Stimulated activated CD4-positive, alpha-beta T cell treated with anti-CD3 and anti-CD28 coated beads, Interleukin-12 subunit alpha, Interleukin-12 subunit beta, amount 100 ng/mL, for 24 hours (primary cell): Measurements from ENCODE around the gene SLC4A1AP.
A peak's percentile ranks its signal among the peaks of the same experiment; 100 is the strongest.
"Not testable (repeated sequence)": the region's sequence is repeated elsewhere in the genome, so short reads cannot be mapped to it uniquely, and the experiment has no call there.

Experiments used
- DNase-seq, 2 experiments: peaks; one replicate each; pipeline ENCODE4 v3.0.0-alpha.2; 2020; ENCODE audit warnings: low read depth in 2 of 2

SLC4A1AP gene

DNA sequence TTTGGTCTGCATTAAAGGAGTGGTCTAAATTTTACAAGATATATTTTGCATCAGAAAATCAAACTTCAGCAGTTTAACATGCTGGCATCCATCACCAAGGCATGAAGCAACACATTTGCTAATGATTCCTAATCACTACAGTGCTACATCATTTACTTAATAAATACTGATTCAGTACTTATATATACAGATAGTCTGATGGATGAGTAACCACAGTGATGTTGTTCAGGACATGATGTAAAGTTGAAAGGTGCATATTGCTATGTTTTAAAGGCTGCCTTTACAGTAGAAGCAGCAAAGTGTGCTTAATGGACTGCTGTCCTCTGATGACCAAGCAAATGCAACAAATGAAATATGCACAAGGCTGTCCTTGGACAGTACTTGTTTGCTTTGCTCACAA is 11.3 kb upstream of the SLC4A1AP start:
- no peak for DNase-seq

DNA sequence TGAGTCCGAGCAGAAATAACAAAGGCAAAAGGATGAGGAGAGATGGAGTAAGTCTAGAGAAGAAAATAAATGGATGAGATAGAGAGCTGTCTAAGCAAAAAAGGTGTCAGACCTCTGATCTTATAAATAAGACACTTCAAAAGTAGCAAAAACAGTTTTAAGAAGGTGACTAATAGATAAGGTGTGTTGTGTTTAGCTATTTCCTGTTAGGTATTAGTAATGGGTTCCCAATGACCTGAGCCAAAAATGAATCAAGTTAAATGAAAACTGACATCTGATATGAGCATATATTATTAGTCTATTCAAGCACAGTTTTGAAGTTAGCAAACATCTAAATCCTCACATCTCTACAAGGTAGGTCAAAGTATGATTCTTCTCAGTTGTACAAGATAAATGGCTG is 10.9 kb upstream of the SLC4A1AP start:
- no peak for DNase-seq

DNA sequence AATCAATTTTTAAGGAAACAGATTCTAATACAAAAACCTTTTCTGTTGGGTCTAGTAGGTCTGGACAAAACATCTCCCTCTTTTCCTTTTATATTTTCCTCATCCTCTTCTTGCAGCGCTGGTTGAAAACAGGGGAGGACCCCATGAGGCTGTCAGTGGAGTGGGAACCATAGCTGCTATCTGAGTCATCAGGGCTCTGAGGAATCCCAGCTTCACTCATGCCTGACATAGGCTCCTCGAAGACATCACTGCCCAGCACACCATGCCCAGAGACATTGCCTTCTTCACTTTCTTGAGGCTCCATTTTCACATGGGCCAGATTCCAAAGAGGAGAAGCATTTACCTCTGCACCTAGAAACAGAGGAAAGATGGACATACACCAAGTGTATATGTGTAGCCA is 10.3 kb upstream of the SLC4A1AP start:
- DNase-seq, result no peak

DNA sequence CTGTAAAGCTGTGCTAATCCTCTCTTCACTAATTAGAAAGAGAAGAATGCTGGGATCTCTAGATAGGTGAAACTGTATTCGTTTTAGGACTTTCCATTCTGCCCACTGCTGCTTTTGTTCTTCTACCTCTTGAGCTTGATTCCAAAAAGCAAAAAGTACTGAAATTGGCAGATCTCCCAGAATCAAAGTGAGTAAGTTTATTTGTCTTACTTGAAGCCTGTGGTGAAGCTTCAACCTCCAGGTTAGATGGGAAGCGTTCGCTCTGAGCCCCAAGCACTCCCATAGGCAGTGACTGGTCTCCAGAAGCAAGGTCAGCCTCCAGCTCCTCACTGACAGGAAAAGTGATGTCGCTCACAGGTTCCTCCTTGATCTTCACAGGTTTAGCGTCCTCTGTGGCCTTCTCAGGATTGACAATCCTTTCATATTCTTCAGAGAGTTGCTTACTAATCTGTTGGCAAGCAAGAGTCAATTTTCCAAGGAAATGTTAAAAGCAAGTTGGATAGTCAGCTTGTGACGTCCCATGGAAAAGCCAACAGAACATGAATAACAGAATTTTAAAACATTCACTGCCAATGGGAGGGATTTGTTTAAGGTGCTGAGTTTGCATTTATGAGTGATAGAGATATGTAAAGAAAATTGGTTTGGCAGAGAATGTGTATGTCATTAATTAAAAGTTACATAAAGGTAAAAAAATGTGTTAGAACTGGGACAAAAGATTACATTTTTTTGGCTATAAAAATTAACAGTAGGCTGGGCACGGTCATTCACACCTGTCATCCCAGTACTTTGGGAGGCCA is 8.3 kb upstream of the SLC4A1AP start:
- DNase-seq, result no peak

DNA sequence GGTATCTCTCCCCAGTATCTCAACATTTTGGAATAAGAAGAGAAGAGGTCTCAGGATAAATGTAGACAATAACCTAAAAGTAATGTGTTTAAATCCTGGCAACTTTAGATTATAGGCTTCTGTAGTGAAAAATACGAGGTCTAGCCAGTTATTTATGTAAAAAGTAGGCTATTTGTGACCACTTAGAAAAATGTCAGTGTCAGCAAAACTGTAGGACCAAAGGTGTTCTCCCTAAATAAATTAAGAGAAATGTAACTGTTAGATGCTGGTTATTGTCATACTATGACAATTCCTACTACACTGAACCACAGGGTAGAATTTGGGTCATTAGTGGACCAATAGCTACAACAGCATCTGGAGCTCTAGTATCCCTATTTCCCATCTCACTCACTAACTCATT is 2.3 kb upstream of the SLC4A1AP start:
- no peak for DNase-seq

DNA sequence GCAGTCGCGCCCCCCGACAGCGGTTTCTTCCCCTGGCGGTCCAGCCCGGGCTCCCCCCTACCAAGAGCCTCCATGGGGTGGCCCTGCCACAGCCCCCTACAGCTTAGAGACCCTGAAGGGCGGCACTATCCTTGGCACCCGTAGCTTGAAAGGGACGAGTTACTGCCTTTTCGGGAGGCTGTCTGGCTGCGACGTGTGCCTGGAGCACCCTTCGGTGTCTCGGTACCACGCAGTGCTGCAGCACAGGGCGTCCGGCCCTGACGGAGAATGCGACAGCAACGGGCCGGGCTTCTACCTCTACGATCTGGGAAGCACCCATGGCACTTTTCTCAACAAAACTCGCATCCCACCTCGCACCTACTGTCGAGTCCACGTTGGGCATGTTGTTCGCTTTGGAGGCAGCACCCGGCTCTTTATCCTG is 475 bp downstream of the SLC4A1AP start:
- DNase-seq, result no peak

DNA sequence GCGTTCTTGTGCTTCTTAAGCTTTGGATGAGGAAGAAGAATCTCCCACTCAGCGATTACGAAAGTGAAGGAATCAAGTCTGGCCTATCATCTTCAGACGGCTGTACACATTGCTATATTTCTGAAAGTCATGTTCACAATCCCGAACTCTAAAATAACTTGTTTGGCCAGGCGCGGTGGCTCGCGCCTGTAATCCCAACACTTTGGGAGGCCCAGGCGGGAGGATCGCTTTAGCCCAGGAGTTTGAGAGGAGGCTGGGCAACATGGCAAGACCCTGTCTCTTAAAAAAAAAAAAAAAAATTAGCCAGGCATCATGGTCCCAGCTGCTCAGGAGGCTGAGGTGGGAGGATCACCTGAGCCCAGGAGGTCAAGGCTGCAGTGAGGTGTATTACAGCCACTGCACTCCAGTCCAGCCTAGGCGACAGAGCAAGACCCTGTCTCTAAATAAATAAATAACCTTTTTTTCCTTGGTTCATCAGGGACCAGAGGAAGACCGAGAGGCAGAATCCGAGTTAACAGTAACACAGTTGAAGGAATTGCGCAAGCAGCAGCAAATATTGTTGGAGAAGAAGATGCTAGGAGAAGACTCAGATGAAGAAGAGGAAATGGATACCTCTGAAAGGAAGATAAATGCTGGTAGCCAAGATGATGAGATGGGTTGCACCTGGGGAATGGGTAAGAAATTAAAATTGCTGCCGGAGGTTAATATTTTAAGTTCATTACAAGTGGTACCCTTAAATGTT is 1.1 kb downstream of the SLC4A1AP start:
- DNase-seq, result no peak

DNA sequence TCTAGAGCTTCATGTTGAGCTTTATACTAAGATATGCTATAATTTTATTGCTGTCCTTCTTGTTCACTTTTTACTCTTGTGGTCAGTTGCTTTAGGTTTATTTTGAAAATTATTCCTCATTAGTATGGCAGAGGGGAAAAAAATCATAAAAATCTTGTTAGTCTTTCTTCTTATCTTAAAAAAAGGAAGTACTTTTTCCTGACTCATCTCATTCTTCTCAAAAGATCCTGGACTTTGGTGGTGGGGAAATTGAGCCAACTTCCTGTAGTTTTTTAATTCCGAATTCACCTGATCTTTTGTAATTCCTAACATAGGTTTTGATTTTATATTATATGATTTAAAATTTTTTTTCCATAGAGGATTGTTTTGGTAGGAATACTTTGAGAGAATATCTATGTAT is 3.8 kb downstream of the SLC4A1AP start:
- no peak for DNase-seq

DNA sequence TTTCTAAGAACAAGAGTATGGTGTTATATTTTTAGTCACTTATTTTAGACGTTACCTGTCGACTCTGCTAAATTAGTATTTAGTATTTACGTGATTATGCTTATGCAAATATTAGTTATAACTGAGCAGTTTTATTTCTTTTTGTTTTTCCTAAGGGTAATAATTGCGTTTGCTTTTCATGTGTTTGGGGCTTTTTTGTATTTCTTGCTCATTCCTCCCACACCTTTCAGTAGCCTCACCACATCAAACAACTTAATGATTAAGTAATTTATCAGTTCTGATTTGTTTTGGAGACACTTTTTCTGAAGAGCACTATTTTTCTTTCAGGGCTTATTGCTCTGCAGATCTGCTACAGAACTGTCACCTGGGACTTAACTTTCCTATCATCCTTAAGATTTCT is 7.5 kb downstream of the SLC4A1AP start:
- DNase-seq, result no peak

DNA sequence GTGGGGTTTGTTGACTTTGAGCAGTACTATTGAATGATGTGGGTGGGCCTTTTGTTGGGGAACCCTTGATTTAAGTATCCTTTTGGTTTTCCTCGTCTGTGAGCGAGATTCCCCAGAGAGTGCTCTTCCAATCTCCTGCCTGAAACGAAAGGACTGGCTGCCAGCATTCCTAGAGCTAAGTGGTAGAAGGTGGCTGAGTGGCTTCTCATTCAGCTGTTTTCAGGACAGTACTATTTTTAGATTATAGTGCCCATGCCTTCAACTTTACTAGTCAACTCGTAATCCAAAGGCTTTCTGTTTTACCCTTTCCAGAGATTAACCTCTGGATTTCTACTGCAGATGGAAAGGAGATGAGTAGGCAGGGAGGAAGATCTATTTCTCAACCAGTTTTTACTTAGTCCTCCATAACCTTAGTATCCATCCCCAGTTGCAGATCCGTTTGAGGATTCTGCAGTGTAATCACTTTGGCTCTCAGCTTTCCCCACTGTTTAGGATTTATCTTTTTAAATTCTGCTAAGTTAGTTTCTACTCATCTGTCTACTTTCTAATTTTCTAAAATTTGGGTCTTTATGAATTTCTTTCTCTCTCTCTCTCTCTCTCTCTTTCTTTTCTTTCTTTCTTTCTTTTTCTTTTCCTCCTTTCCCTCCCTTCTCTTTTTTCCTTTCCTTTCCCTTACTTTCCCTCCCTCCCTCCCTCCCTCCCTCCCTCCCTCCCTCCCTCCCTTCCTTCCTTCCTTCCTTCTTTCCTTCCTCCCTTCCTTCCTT is 9.2 kb downstream of the SLC4A1AP start:
- no peak for DNase-seq

DNA sequence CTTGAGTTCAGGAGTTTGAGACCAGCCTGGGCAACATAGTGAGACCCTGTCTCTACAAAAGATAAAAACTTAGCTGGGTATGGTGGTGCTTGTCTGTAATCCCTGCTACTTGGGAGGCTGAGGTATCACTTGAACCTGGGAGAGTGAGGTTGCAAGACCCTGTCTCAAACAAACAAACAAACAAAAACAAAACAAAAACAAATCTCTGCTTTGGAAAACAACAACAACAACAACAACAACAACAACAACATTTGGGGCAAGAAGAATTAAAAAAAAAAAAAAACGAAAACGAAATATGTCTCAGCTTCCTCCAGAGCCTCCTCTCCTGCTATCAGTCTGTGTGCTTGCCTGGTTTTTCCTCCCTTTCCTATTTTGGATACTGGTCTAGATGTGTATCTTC is 16.9 kb downstream of the SLC4A1AP start:
- no peak for DNase-seq

DNA sequence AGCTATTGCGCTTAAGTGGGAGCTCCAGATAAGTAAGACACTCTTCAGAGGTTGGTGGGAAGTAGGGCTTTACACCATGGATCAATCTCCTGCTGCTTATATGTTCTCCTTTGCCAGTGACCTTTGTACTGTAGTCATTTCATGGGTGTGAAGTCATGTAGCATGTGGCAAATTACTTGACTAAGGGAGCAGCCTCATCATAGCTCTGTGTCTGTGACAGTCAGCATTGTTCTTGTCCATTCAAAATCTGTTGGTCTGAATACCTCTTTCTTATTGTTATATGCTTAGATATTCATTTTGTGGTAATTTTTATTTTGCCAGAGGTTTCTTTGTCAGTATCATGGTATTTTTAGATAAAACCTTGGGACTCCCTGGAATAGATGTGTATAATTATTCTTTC is 18.2 kb downstream of the SLC4A1AP start:
- DNase-seq, result no peak

DNA sequence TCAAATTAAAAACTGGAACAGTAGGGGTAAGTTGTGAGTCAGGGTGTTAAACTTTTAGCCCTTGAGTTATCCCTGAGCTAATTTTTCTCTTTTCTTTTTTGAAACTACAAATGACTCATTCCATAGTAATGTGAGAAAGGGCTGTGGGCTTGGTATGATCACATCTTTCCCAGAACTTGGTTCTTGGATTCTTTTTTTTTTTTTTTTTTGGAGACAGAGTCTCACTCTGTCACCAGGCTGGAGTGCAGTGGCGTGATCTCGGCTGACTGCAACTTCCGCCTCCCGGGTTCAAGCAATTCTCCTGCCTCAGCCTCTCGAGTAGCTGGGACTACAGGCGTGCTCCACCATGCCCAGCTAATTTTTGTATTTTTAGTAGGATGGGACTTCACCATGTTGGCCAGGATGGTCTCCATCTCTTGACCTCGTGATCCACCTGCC is 18.7 kb downstream of the SLC4A1AP start:
- DNase-seq, result not testable (repeated sequence)

DNA sequence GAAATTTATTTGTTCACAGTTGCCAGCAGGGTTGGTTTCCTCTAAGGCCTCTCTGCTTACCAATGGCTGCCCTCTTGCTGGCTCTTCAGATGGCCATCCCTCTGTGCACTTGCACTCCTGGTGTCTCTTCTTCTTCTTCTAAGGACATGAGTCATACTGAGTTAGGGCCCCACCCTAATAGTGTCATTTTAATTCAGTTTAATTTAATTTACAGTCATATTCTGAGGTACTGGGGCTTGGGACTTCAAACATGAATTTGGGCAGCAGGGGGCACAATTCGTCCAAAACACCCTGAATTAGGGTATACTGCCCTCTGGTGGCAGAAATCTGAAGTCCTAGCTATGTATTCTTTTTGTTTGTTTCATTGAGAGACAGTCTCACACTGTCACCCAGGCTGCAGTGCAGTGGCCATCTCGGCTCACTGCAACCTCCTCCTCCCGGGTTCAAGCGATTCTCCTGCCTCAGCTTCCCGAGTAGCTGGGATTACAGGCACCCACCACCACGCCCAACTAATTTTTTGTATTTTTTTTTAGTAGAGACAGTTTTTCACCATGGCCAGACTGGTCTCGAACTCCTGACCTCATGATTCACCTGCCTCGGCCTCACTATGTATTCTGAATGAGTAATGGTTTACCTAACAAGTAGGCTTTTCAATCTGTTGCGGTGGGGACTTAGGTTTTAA is 19.8 kb downstream of the SLC4A1AP start:
- DNase-seq, result peak; percentile 72 to 86

DNA sequence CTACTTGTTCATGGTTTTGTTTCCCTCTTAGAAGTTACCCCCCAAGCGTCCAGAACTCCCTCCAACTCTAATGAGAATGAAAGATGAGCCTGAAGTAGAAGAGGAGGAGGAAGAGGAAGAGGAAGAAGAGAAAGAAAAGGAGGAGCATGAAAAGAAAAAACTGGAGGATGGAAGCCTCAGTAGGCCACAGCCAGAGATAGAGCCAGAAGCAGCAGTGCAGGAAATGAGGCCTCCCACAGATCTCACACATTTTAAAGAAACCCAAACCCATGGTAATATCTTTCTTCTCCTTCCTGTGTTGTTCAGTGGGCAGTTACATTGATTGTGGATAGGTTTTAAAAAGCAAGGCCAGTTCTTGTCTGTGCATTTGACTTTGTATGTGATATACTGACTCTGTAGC is 21.3 kb downstream of the SLC4A1AP start:
- not testable (repeated sequence) for DNase-seq

DNA sequence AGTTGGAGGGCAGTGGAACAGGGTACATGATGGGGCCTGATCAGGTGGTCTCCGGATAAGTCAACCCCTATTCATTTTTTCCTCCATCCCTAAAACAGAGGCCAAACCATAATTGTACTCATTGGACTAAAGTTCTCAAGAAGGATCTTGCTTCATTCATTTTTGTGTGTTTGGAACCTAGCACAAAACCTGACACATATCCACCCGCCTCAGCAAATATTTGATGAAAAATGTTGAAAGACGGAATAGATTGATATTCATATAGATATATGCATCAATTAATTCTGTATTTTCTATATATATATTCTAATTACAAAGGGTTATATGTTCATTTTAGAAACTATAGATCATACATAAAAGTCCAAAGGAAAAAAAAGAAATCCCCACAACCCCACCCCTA is 21.9 kb downstream of the SLC4A1AP start:
- no peak for DNase-seq

DNA sequence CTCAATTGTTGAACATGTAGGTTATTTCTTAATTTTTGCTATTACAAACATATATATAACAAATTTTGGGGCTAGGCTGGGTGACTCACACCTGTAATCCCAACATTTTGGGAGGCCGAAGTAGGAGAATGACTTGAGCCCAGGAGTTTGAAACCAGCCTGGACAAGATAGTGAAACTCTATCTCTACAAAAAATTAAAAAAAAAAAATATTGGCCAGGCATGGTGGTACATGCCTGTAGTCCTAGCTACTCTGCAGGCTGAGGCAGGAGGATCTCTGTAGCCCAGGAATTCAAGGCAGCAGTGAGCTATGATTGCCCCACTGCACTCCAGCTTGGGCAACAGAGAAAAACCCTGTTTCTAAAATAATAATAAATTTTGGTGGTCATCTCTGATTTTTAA is 23.5 kb downstream of the SLC4A1AP start:
- no peak for DNase-seq

DNA sequence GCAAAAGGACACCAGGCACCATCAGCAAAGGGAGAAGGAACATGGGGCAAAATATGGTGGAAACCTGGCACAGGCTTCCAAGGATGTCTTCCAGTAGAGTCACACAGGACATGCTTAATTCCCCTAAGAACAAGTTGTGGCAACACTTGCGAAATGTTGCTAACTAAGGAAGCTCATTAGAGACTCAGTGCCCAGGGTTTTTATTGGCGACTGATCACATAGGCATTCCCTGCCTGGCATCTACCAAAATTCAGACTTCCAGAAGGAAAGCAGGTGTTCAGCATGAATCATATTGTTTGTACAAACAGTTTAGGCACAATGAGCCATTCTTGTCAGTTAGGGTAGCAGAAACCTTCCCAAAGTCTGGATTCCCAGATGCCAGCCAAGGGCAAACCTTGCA is 25.7 kb downstream of the SLC4A1AP start:
- no peak for DNase-seq

DNA sequence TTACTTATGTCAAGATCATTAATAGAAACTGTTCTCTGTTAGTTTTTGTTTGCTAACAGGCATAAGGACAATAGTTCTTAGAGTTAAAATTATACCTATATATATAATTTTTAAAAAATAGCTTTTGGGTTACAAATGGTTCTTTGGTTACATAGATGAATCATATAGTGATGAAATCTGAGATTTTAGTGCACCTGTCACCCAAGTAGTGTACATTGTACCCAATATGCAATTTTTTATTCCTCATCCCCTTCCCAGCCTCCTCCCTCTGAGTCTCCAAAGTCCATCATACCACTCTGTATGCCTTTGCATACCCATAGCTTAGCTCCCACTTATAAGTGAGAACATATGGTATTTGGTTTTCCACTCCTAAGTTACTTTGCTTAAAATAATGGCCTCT is 26.4 kb downstream of the SLC4A1AP start:
- DNase-seq, result no peak

DNA sequence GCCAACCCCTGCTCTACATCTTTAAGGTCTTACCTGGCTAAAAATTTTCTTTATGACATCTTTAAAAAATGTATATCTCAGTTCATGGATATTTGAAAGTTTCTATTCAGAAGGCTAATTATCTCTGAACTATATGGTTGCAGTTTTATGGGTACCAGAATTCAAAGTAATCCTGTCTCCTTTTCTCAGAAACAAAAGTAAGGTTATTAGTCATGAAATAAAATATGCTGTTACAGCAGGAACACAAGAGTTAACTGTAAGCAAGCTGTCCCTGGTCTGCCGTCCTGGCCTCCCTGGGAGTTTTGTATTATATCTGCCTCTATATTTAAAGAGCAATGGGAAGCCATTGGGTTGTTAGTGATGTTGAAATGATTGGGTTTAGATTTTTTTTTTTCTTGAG is 34.0 kb downstream of the SLC4A1AP start:
- DNase-seq, result no peak

DNA sequence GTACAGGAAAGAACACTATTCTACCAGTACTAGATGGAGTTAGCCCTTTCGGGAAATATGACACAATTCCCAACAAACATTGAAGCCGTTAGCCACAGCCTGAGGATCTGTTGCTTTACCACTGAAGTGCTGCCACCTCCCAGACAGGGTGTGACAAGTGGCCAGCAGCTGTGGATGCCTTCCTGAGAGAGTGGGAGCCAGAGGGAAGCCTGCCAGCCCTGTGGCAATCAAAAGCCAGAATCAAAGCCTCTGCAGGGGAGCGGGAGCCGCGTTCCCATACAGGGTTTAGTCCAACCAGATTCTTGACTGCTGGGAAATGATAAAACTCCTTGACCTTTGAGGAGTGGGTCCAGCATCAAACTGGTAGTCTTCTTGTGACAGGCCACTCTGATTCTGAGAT is 38.0 kb downstream of the SLC4A1AP start:
- DNase-seq, result no peak

DNA sequence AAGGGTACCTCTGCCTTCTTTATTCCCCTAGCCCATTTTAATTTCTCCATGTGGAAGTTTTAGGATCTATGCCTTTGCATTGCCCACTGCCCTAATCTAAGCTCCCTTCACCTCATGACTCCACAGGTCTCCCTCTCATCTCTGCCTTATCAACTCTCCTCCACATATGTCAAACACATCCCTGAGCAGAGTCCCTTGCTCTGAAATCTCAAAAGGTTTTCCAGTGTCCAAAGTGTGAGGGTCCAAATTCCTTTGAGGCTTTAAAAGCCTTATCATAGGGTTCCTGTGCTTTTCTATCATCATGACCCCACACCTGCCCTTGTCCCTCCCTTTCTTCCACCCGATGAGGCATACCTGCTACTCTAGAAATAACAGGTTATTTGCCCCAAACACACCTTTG is 38.6 kb downstream of the SLC4A1AP start:
- DNase-seq, result no peak
